ENCODE data around the gene DTX3. TPM values are rescaled to one million over a fixed set of nuclear protein-coding genes. Genes with fewer than 3 reads are reported as not detected.

The DTX3 gene
- total and polyA plus RNA-seq, 4 donors, result 1.1 to 3.2 (median 1.4) TPM

DNA sequence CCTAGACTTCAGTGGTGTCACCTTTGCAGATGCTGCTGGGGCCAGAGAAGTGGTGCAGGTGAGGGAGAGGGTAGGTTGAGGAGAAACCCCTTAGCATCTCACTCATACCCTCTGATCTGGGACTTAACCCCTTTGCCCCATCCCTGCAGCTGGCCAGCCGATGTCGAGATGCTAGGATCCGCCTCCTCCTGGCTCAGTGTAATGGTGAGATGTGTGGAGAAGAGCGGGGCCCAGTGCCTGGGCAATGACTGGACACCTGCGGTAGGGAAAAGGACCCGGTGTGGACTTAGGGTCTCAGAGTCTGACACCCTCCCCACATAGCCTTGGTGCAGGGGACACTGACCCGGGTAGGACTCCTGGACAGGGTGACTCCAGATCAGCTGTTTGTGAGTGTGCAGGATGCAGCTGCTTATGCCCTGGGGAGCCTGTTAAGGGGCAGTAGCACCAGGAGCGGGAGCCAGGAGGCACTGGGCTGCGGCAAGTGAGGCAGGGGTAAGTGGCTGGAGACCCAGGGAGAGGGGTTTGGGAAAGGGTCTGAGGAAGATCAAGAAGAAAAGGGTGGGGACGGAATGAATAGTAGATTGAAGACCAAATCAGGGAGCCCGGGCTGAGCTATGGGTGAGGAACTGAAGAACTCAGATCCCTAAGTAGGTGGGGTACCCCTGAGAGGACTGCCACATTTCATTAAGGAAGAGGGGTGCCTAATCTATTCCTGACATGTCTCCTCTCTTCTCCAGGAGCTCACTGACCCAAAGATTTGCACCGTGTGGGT, 20.8 kb downstream of the DTX3 start:
- Histone ChIP-seq H3K27ac (ENCODE audit: low read depth in 1 of 2, low read length in 2 of 2) (no peak overlapping the region), H3K9me3 (ENCODE audit: control insufficient read depth in 4 of 4, low read length in 3 of 4) (no peaks in the 10 kb centered on the region), H3K27me3 (ENCODE audit: control insufficient read depth in 4 of 4, insufficient read depth in 4 of 4, low read length in 3 of 4) (peaks cover 5 to 26% (median 13%) of the 10 kb centered on the region in 4 donors), H3K4me1 (ENCODE audit: control insufficient read depth in 4 of 4, insufficient read depth in 4 of 4, low read length in 3 of 4) (peaks cover 9 to 20% (median 15%) of the 10 kb centered on the region in 4 donors), H3K9ac (ENCODE audit: low read depth in 1 of 2, low read length in 2 of 2) (no peak overlapping the region), H3K4me3 (ENCODE audit: low read depth in 1 of 3, low read length in 3 of 3) (no peak overlapping the region), H3K36me3 (ENCODE audit: control insufficient read depth in 4 of 4, insufficient read depth in 3 of 4, low read depth in 1 of 4, low read length in 3 of 4) (no peaks in the 10 kb centered on the region)
- no peak for TF ChIP-seq RXRA (IDR thresholded peaks at IDR 0.05)
- TF ChIP-seq TAF1 (conservative IDR thresholded peaks at IDR 0.05), result no peak
- TF ChIP-seq JUND (IDR thresholded peaks at IDR 0.05), result no peak
- no peak for TF ChIP-seq GABPA (IDR thresholded peaks at IDR 0.05 in 1 of 2, conservative IDR thresholded peaks at IDR 0.05 in 1 of 2)
- TF ChIP-seq FOXA2 (IDR thresholded peaks at IDR 0.05), result no peak
- no peak for TF ChIP-seq HNF4A (conservative IDR thresholded peaks at IDR 0.05)
- no peak for TF ChIP-seq FOXA1 (IDR thresholded peaks at IDR 0.05)
- TF ChIP-seq YY1 (IDR thresholded peaks at IDR 0.05), result no peak
- no peak for TF ChIP-seq NR2F2 (IDR thresholded peaks at IDR 0.05)
- no peak for TF ChIP-seq EGR1 (IDR thresholded peaks at IDR 0.05; ENCODE audit: low read depth in 2 of 2)
- 70% methylated on average over 12 of the region's 12 CpGs for WGBS
- no peak for DNase-seq (ENCODE audit: low spot score)

DNA sequence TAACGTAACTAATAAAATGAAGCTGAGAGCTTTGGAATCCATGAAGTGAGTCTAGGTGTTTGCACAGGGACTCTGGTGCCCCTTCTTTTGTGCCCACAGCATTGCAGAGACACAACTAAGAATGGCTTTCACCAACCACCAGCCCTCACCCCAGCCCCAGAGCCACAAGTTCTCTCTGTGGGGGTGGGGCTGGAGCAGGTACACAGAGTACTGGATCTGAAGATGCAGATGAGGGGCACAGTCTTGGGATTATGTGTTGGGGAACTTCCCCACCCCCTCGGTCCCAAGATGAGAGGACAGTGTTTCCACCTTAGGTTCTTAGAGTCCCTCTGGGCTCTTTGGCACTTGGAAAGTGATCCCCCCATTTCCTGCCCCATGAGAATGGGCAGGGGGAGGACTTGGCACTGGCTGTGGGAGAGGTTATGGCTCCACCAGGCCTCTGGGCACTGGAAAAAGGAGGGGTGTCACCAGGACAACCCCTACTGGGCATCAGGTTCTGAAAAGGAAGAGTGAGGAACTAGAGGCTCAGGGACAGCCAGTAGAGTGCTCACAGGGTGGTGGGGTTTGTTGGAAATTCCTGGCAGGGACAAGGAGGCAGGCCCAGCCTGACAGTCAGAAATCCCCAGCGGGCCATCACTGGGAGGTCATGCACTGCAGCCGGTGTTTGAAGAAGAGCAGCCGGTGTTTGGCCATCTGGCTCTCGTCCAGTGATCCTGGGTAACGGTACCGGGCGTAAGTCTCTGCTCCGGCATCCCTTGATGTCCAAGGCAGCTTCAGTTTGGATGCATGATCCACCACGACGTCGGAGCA, 21.7 kb downstream of the DTX3 start:
- H3K4me1 ChIP-seq (ENCODE audit: control insufficient read depth in 4 of 4, insufficient read depth in 4 of 4, low read length in 3 of 4), result peaks cover 9 to 14% (median 10%) of the 10 kb centered on the region in 4 donors
- DNase-seq (ENCODE audit: low spot score), result no peak
- no peaks in the 10 kb centered on the region for H3K36me3 ChIP-seq (ENCODE audit: control insufficient read depth in 4 of 4, insufficient read depth in 3 of 4, low read depth in 1 of 4, low read length in 3 of 4)
- H3K9me3 ChIP-seq (ENCODE audit: control insufficient read depth in 4 of 4, low read length in 3 of 4), result no peaks in the 10 kb centered on the region
- no peak overlapping the region for H3K27ac ChIP-seq (ENCODE audit: low read depth in 1 of 2, low read length in 2 of 2)
- no peak overlapping the region for H3K9ac ChIP-seq (ENCODE audit: low read depth in 1 of 2, low read length in 2 of 2)
- no peak overlapping the region for H3K4me3 ChIP-seq (ENCODE audit: low read depth in 1 of 3, low read length in 3 of 3)
- peaks cover 5 to 26% (median 15%) of the 10 kb centered on the region in 4 donors for H3K27me3 ChIP-seq (ENCODE audit: control insufficient read depth in 4 of 4, insufficient read depth in 4 of 4, low read length in 3 of 4)
- WGBS, result 20% methylated on average over 13 of the region's 13 CpGs
- TF ChIP-seq SP1 (IDR thresholded peaks at IDR 0.05) (no peak), EGR1 (IDR thresholded peaks at IDR 0.05; ENCODE audit: low read depth in 2 of 2) (no peak), GABPA (IDR thresholded peaks at IDR 0.05 in 1 of 2, conservative IDR thresholded peaks at IDR 0.05 in 1 of 2) (no peak), FOXA1 (IDR thresholded peaks at IDR 0.05) (no peak), FOXA2 (IDR thresholded peaks at IDR 0.05) (no peak), HNF4A (conservative IDR thresholded peaks at IDR 0.05) (no peak), TAF1 (conservative IDR thresholded peaks at IDR 0.05) (no peak), JUND (IDR thresholded peaks at IDR 0.05) (no peak)
- TF ChIP-seq, protein P1, sequence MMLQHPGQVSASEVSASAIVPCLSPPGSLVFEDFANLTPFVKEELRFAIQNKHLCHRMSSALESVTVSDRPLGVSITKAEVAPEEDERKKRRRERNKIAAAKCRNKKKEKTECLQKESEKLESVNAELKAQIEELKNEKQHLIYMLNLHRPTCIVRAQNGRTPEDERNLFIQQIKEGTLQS (IDR thresholded peaks at IDR 0.05), result no peak
- TF ChIP-seq, protein P2, sequence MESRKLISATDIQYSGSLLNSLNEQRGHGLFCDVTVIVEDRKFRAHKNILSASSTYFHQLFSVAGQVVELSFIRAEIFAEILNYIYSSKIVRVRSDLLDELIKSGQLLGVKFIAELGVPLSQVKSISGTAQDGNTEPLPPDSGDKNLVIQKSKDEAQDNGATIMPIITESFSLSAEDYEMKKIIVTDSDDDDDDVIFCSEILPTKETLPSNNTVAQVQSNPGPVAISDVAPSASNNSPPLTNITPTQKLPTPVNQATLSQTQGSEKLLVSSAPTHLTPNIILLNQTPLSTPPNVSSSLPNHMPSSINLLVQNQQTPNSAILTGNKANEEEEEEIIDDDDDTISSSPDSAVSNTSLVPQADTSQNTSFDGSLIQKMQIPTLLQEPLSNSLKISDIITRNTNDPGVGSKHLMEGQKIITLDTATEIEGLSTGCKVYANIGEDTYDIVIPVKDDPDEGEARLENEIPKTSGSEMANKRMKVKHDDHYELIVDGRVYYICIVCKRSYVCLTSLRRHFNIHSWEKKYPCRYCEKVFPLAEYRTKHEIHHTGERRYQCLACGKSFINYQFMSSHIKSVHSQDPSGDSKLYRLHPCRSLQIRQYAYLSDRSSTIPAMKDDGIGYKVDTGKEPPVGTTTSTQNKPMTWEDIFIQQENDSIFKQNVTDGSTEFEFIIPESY (IDR thresholded peaks at IDR 0.05), result no peak

DNA sequence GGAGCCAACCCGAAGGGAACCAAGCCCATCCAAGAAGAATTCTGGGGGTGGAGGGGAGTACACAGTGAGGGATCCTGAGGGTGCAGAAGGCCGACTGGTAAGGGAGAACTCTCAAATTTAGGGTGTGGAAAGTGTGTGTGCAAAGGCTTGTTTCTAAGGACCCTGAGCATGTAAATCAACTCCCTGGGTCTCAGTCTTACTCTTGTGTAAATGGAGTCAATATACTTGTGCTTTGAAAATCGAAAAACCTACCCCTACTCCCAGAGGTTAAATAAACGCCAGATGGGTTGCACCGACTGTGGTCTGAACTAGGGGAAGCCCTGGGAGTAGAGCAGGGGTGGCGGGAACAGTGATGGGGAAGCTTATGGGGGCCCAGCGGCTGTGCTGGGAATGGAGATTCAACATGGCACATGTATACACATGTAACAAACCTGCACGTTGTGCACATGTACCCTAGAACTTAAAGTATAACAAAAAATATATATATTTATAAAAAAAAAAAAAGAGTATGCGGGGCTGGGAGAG, 22.4 kb downstream of the DTX3 start:
- WGBS, result 23% methylated on average over 9 of the region's 9 CpGs
- no peaks in the 10 kb centered on the region for H3K36me3 ChIP-seq (ENCODE audit: control insufficient read depth in 4 of 4, insufficient read depth in 3 of 4, low read depth in 1 of 4, low read length in 3 of 4)
- no peak overlapping the region for H3K4me3 ChIP-seq (ENCODE audit: low read depth in 1 of 3, low read length in 3 of 3)
- DNase-seq (ENCODE audit: low spot score), result no peak
- no peak overlapping the region for H3K9ac ChIP-seq (ENCODE audit: low read depth in 1 of 2, low read length in 2 of 2)
- peaks cover 7 to 26% (median 16%) of the 10 kb centered on the region in 4 donors for H3K27me3 ChIP-seq (ENCODE audit: control insufficient read depth in 4 of 4, insufficient read depth in 4 of 4, low read length in 3 of 4)
- no peaks in the 10 kb centered on the region for H3K9me3 ChIP-seq (ENCODE audit: control insufficient read depth in 4 of 4, low read length in 3 of 4)
- H3K27ac ChIP-seq (ENCODE audit: low read depth in 1 of 2, low read length in 2 of 2), result no peak overlapping the region
- peaks cover 3 to 11% (median 5%) of the 10 kb centered on the region in 4 donors for H3K4me1 ChIP-seq (ENCODE audit: control insufficient read depth in 4 of 4, insufficient read depth in 4 of 4, low read length in 3 of 4)
- TF ChIP-seq, protein P2 (IDR thresholded peaks at IDR 0.05), result no peak
- TF ChIP-seq HNF4G (IDR thresholded peaks at IDR 0.05) (no peak), HNF4A (conservative IDR thresholded peaks at IDR 0.05) (no peak), RXRA (IDR thresholded peaks at IDR 0.05) (no peak), SP1 (IDR thresholded peaks at IDR 0.05) (no peak), EGR1 (IDR thresholded peaks at IDR 0.05; ENCODE audit: low read depth in 2 of 2) (no peak), GABPA (IDR thresholded peaks at IDR 0.05 in 1 of 2, conservative IDR thresholded peaks at IDR 0.05 in 1 of 2) (no peak), FOXA2 (IDR thresholded peaks at IDR 0.05) (no peak), JUND (IDR thresholded peaks at IDR 0.05) (no peak)
- TF ChIP-seq, protein P1 (IDR thresholded peaks at IDR 0.05), result no peak
- TF ChIP-seq, protein P3, sequence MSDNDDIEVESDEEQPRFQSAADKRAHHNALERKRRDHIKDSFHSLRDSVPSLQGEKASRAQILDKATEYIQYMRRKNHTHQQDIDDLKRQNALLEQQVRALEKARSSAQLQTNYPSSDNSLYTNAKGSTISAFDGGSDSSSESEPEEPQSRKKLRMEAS (IDR thresholded peaks at IDR 0.05), result no peak
